AG10803 (cell line): ENCODE results near the gene YPEL1.

Experiments
- DNase-seq: peaks from one replicate; pipeline ENCODE4 v3.0.0; 2010; ENCODE audit warnings: low read depth
- H3K4me3 ChIP-seq: 2 replicates; pipeline ENCODE4 v1.5.1; 2011; ENCODE audit warnings: mild to moderate bottlenecking, low read length, control low read depth
- TF ChIP-seq, protein P1 (sequence below): conservative IDR thresholded peaks from 2 replicates; pipeline ENCODE4 v1.5.1; 2011; ENCODE audit warnings: mild to moderate bottlenecking, low read length, control low read depth, inconsistent platforms

The YPEL1 gene

DNA sequence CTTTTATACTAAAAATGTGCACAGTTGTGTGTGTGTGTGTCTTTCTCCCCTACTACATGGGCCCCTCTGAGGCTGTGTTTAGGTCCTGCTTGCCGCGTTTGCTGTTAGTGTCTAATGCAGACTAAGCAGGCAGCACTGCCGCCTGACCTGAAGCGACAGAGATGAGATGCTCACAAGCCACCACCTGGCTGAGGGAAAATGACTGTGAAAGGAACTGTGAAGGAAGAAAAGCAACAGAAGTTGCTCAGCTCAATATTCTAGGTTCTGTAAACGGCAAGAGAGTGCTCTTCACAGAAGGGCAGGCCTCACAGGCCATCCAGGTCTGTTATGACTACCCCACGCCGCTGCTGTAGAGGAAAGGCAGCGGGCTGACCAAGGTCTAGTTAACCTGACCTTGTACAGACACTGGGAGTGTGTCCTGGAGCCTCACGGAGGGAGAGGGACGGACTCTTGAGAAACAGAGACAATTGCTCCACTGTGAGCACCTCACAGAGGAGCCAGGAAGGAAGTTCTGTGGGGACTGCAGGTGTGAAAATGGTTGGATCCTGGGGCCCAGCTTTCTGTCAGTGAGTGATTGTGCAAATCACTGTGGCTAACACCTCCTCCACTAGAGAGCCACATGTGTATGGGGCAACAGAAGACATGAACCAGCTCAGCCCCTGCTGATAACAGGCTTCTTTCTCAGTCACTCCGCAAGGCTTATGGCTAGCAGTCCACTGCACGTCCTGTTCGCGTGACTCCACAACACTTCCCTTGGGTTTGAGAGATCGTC, 31.3 kb upstream of the YPEL1 start:
- DNase-seq, result no peak
- TF ChIP-seq, protein P1, sequence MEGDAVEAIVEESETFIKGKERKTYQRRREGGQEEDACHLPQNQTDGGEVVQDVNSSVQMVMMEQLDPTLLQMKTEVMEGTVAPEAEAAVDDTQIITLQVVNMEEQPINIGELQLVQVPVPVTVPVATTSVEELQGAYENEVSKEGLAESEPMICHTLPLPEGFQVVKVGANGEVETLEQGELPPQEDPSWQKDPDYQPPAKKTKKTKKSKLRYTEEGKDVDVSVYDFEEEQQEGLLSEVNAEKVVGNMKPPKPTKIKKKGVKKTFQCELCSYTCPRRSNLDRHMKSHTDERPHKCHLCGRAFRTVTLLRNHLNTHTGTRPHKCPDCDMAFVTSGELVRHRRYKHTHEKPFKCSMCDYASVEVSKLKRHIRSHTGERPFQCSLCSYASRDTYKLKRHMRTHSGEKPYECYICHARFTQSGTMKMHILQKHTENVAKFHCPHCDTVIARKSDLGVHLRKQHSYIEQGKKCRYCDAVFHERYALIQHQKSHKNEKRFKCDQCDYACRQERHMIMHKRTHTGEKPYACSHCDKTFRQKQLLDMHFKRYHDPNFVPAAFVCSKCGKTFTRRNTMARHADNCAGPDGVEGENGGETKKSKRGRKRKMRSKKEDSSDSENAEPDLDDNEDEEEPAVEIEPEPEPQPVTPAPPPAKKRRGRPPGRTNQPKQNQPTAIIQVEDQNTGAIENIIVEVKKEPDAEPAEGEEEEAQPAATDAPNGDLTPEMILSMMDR, result no peak
- H3K4me3 ChIP-seq, result no peak overlapping the region

DNA sequence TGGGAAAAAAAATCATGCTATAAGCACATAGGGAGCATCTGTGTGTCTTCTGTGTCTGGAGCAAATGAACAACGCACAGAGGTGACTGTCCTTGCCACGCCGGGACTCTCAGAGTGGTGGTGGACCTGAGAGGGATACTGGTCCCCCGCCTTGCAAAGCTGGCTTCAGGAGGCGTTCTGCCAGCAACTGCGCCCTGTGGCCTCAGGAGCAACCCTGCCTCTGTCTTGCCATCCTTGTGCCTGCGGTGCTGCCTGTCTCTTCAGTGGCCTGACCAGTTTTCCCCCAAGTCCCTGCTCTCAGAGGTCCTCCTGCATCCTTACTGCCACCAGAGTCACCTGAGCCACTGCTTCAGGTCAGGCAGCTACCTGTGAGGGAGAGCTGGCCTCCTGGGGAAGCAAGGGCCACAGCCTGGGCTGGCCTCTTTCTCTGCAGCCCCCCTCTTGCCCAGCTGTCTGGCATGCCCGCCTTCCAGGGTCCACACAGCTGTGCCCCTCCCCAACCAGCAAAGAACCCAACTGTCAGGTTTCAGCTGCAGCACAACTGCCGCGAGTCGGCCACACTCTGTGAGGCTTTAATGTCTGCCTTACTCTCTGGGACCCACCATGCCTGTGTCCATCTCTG, 30.4 kb upstream of the YPEL1 start:
- no peak overlapping the region for H3K4me3 ChIP-seq
- no peak for DNase-seq
- TF ChIP-seq, protein P1, result no peak

DNA sequence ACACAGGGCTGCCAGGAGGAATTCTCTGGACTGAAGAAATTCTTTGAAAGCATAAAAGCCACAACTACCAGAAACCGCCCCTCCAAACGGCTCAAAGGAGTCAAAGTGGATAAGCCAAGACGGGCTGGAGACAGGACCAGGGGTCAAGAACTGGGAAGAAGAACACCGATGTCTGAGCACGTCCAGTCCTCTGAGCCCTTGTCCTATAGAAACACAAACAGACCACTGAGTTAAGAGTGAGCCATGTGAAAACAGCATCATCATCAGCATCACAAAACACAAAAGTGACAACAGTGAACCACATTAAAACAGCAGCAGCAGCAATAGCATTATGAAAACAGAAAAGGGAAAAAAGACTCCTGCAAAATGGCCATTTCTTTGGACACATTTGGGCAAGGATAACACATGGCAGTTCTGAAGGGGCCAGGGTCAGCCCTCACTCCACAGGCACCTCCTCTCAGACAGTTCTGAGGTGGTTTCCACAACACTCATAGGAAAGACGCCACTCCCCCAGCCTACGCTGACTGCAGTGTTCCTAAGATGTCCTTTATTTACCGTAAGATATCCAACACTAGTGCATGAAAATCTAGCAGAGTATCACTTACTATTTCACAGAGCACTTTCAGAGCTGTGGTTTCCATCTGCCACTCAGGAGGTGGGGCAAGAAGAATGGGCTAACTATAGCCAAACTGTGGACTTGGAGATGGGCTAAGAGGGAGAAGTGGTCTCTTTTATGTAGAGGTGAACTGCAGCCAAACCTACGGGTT, 28.6 kb upstream of the YPEL1 start:
- no peak for DNase-seq
- TF ChIP-seq, protein P1, result no peak
- H3K4me3 ChIP-seq, result no peak overlapping the region

DNA sequence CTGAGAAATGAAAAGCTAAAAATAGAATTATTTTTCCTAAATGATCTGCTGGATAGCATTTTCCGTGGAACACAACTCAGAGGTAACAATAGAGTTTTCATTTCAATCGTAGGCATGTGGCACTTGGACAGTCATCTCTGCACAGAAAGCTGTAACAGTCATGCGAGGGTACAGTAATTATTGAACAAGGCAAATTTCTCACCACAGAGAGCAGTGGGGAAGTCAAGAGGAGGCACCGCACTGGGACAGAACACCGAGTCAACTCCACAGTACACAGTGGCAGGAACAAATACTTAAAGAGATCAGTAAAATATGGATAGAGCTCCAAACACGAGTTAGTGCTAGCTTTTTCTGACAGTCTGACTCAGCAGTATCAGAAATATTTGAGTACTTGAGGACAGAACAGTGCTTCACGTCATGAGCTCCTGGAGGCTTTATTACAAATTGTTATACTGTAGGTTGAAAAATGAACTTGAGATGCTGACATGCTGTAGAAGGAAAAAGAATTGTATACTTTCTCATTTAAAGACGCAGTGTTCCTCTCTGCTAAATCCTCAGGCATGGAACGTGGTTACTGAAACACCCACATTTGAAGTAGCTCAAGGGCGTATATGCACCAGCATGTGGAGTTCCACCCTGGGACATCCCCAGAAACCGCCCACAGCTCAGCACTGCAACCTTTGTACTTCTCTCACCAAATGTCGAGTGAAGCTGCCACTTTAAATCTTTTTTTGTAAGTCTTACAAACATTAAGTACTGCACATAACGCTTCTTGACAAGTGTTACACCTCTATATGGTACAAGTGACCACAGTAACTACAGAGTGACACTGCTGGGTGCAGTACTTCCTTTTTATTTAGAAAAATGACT, 27.4 kb upstream of the YPEL1 start:
- no peak overlapping the region for H3K4me3 ChIP-seq
- DNase-seq, result no peak
- TF ChIP-seq, protein P1, result no peak

DNA sequence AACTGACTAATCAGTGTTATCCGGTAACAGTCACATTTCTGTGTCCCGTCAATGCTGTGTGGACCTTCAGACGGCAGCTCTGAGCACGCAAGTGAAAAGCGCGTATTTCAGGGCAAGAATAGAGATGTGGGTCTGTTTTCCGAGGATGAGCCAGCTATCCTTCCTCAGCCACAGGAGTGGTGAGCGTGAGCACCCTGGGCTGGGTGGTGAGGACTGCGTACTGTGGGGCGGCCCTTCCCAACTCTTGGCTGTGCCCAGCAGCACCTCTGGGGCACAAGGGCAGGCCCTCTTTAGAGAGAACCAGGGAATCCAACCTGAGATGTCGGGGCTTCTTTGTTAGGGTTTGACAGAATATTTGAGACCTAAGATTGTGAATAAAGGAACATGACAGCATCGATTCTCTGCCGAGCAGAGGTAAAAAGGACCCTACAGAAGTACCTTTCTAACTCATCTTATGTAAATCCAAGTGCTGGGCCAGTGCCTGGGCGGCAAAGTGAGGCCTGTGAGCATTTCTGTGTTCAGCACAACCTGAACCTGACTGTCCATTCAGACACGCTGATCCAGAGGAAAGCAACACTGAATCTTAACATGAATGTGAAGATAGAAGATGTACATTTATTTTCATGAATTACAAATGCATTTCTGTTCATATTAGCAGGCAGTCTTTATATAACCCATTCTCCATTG, 26.5 kb upstream of the YPEL1 start:
- no peak overlapping the region for H3K4me3 ChIP-seq
- DNase-seq, result no peak
- TF ChIP-seq, protein P1, result no peak

DNA sequence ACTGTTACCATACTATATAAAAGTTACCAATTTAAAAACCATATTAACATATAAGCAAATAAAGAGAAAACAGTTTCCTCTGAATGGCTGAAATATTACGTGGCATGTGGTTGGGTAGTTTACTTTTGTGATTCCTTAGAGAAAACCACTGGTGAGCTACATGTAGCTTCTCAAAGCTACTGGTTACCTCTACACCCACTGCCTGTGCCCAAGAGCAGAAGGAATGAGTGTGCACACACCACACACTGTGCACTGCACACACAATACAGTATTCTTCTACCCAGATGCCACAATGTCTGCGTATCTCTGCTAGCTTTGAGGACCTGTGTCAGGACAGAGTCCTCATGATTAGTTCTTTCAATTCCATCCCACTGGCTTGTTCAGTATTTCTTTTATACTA, 25.5 kb upstream of the YPEL1 start:
- TF ChIP-seq, protein P1, result no peak
- DNase-seq, result no peak
- H3K4me3 ChIP-seq, result no peak overlapping the region
